MM.1S (cell line): Measurements from ENCODE around the gene PIGQ.
A peak's percentile ranks its signal among the peaks of the same experiment; 100 is the strongest.

Experiments
- DNase-seq: peaks from one replicate; pipeline ENCODE4 v3.0.0-alpha.2; 2015
- H2AFZ ChIP-seq: fragments of 300-600 bp; sonication (generic); 2 replicates; pipeline ENCODE4 v1.6.0; 2016; ENCODE audit warnings: antibody characterized with exemption, low read length
- H3F3A ChIP-seq: fragments of 300-600 bp; sonication (generic); 2 replicates; pipeline ENCODE4 v1.6.1; 2016; ENCODE audit warnings: mild to moderate bottlenecking, antibody characterized with exemption, low read length, moderate library complexity, mixed read lengths; ENCODE audit not compliant: insufficient read depth
- H3K27ac ChIP-seq: fragments of 300-600 bp; sonication (generic); 2 replicates; pipeline ENCODE4 v1.5.1; 2016; ENCODE audit warnings: mild to moderate bottlenecking, low read length
- H3K27me3 ChIP-seq: fragments of 300-600 bp; sonication (generic); replicated peaks from 2 replicates; pipeline ENCODE4 v1.6.0; 2016; ENCODE audit warnings: low read length; ENCODE audit not compliant: insufficient read depth
- H3K36me3 ChIP-seq: fragments of 300-600 bp; sonication (generic); replicated peaks from 2 replicates; pipeline ENCODE4 v1.6.1; 2016; ENCODE audit warnings: mild to moderate bottlenecking, low read length, mixed read lengths; ENCODE audit not compliant: insufficient read depth
- H3K4me1 ChIP-seq: fragments of 300-600 bp; sonication (generic); 2 replicates; pipeline ENCODE4 v1.6.1; 2016; ENCODE audit warnings: low read length, mixed read lengths
- H3K4me2 ChIP-seq: fragments of 300-600 bp; sonication (generic); 2 replicates; pipeline ENCODE4 v1.6.0; 2016; ENCODE audit warnings: low read depth, low read length
- H3K4me3 ChIP-seq: fragments of 300-600 bp; sonication (generic); 2 replicates; pipeline ENCODE4 v1.5.1; 2016; ENCODE audit warnings: low read length, mixed read lengths
- H3K79me2 ChIP-seq: fragments of 300-600 bp; sonication (generic); 2 replicates; pipeline ENCODE4 v1.6.1; 2016; ENCODE audit warnings: mixed run types, low read length, mixed read lengths
- H3K9ac ChIP-seq: fragments of 300-600 bp; sonication (generic); 2 replicates; pipeline ENCODE4 v1.6.1; 2016; ENCODE audit warnings: low read length, mixed read lengths
- H3K9me2 ChIP-seq: fragments of 300-600 bp; sonication (generic); replicated peaks from 2 replicates; pipeline ENCODE4 v1.6.1; 2016; ENCODE audit warnings: mild to moderate bottlenecking, low read length, mixed read lengths; ENCODE audit not compliant: insufficient read depth
- H3K9me3 ChIP-seq: fragments of 300-600 bp; sonication (generic); replicated peaks from 2 replicates; pipeline ENCODE4 v1.6.1; 2016; ENCODE audit warnings: mild to moderate bottlenecking, low read length, mixed read lengths; ENCODE audit not compliant: insufficient read depth
- H4K20me1 ChIP-seq: fragments of 300-600 bp; sonication (generic); 2 replicates; pipeline ENCODE4 v1.6.1; 2016; ENCODE audit warnings: mild to moderate bottlenecking, low read length, moderate library complexity, mixed read lengths; ENCODE audit not compliant: insufficient read depth
- CTCF ChIP-seq: fragments of 300-600 bp; sonication (generic); IDR thresholded peaks from 2 replicates; pipeline ENCODE4 v1.5.1; 2016; ENCODE audit warnings: antibody characterized with exemption, low read length, mixed read lengths
- EZH2 ChIP-seq: fragments of 300-600 bp; sonication (generic); optimal IDR thresholded peaks from 2 replicates; pipeline ENCODE3; 2017; ENCODE audit warnings: low read depth, mild to moderate bottlenecking, antibody characterized with exemption, low read length, mixed read lengths
- EZH2phosphoT487 ChIP-seq: fragments of 300-600 bp; sonication (generic); IDR thresholded peaks from 2 replicates; pipeline ENCODE4 v1.6.1; 2018; ENCODE audit warnings: antibody characterized with exemption, low read length

The PIGQ gene

GRCh38 chr16:585351-585750 is 15.6 kb downstream of the PIGQ start:
- H3K4me2 ChIP-seq, result no peak overlapping the region
- H4K20me1 ChIP-seq, result no peaks in the 10 kb centered on the region
- H3K9me2 ChIP-seq, result no peaks in the 10 kb centered on the region
- peaks cover 21% of the 10 kb centered on the region for H3K79me2 ChIP-seq
- H3K9ac ChIP-seq, result no peak overlapping the region
- DNase-seq, result no peak
- H3K27ac ChIP-seq, result no peak overlapping the region
- H3K36me3 ChIP-seq, result no peaks in the 10 kb centered on the region
- peaks cover 9% of the 10 kb centered on the region; the same call in 1 of the 2 replicates for H3F3A ChIP-seq
- H3K4me3 ChIP-seq, result no peak overlapping the region
- no peaks in the 10 kb centered on the region for H3K9me3 ChIP-seq
- no peak overlapping the region for H2AFZ ChIP-seq
- TF ChIP-seq EZH2 (no peak), CTCF (peak; percentile 9; the same call in 1 of the 2 replicates), EZH2phosphoT487 (no peak)
- H3K4me1 ChIP-seq, result peaks cover 8% of the 10 kb centered on the region
- H3K27me3 ChIP-seq, result no peaks in the 10 kb centered on the region

- Histone ChIP-seq H3F3A (peaks cover 9% of the 10 kb centered on the region; the same call in 1 of the 2 replicates), H2AFZ (no peak overlapping the region), H3K4me1 (peaks cover 8% of the 10 kb centered on the region), H3K9me2 (no peaks in the 10 kb centered on the region), H3K9ac (no peak overlapping the region), H3K79me2 (peaks cover 29% of the 10 kb centered on the region), H3K9me3 (no peaks in the 10 kb centered on the region), H3K36me3 (no peaks in the 10 kb centered on the region), H3K4me2 (no peak overlapping the region), H3K27me3 (no peaks in the 10 kb centered on the region), H3K27ac (no peak overlapping the region), H3K4me3 (no peak overlapping the region), H4K20me1 (no peaks in the 10 kb centered on the region)
- no peak for DNase-seq
- TF ChIP-seq CTCF (no peak), EZH2 (no peak), EZH2phosphoT487 (no peak)
These were observed 16.4 kb downstream of the PIGQ start for GRCh38 chr16:586047-586644.

- Histone ChIP-seq H3K4me3 (no peak overlapping the region), H2AFZ (no peak overlapping the region), H3K4me2 (no peak overlapping the region), H4K20me1 (no peaks in the 10 kb centered on the region), H3K4me1 (peaks cover 8% of the 10 kb centered on the region), H3K27me3 (no peaks in the 10 kb centered on the region), H3K79me2 (peaks cover 36% of the 10 kb centered on the region), H3K36me3 (no peaks in the 10 kb centered on the region), H3K9me3 (no peaks in the 10 kb centered on the region), H3K9me2 (no peaks in the 10 kb centered on the region), H3F3A (peaks cover 9% of the 10 kb centered on the region; the same call in 1 of the 2 replicates), H3K9ac (no peak overlapping the region; the same call in 1 of the 2 replicates), H3K27ac (no peak overlapping the region)
- TF ChIP-seq EZH2phosphoT487 (no peak), CTCF (no peak), EZH2 (no peak)
- no peak for DNase-seq
These were observed 17.1 kb downstream of the PIGQ start for GRCh38 chr16:586645-587590.
